HEK293T (cell line): ENCODE measurements around the gene NF1.

Experiments used
- CTCF ChIA-PET: fragments of 350-600 bp; formaldehyde crosslinking; extraction: SDS; loops from one replicate; lab custom pipeline; 2021; ENCODE audit warnings: antibody characterized with exemption, inconsistent platforms; lab: Yijun Ruan, JAX
- POLR2A ChIA-PET: fragments of 350-600 bp; formaldehyde crosslinking; extraction: SDS; loops from one replicate; lab custom pipeline; 2020; ENCODE audit warnings: antibody characterized with exemption, inconsistent platforms; lab: Yijun Ruan, JAX
- DNase-seq: peaks from one replicate; pipeline ENCODE4 v3.0.0; 2012; ENCODE audit warnings: mixed read lengths; ENCODE audit errors: extremely low spot score
- ARNT ChIP-seq: fragments of 450-650 bp; IDR thresholded peaks from 2 replicates; pipeline ENCODE4 v1.6.1; 2017; ENCODE audit warnings: mild to moderate bottlenecking
- BHLHE40 ChIP-seq: fragments of 450-650 bp; IDR thresholded peaks from 2 replicates; pipeline ENCODE4 v1.6.1; 2016; ENCODE audit warnings: mild to moderate bottlenecking, moderate library complexity, borderline replicate concordance
- CTBP1 ChIP-seq: fragments of 450-650 bp; IDR thresholded peaks from 2 replicates; pipeline ENCODE4 v1.6.1; 2016; ENCODE audit warnings: borderline replicate concordance
- ELF4 ChIP-seq: fragments of 450-650 bp; IDR thresholded peaks from 2 replicates; pipeline ENCODE4 v1.6.1; 2017; ENCODE audit warnings: antibody characterized with exemption
- FOXA1 ChIP-seq: fragments of 450-650 bp; IDR thresholded peaks from 2 replicates; pipeline ENCODE4 v1.6.1; 2016; ENCODE audit warnings: mild to moderate bottlenecking
- FOXK2 ChIP-seq: fragments of 450-650 bp; IDR thresholded peaks from 2 replicates; pipeline ENCODE4 v1.6.1; 2016; ENCODE audit warnings: mild to moderate bottlenecking
- FOXM1 ChIP-seq: fragments of 450-650 bp; IDR thresholded peaks from 2 replicates; pipeline ENCODE4 v1.6.1; 2017; ENCODE audit warnings: mild to moderate bottlenecking, borderline replicate concordance
- HDGF ChIP-seq: fragments of 450-650 bp; IDR thresholded peaks from 2 replicates; pipeline ENCODE4 v1.6.1; 2017; ENCODE audit warnings: antibody characterized with exemption, borderline replicate concordance
- L3MBTL2 ChIP-seq: fragments of 450-650 bp; conservative IDR thresholded peaks from 2 replicates; pipeline ENCODE4 v1.6.1; 2016; ENCODE audit warnings: mild to moderate bottlenecking
- LEF1 ChIP-seq: fragments of 450-650 bp; IDR thresholded peaks from 2 replicates; pipeline ENCODE4 v1.6.1; 2017; ENCODE audit warnings: mild to moderate bottlenecking, borderline replicate concordance
- NFRKB ChIP-seq: fragments of 450-650 bp; IDR thresholded peaks from 2 replicates; pipeline ENCODE4 v1.6.1; 2016; ENCODE audit warnings: mild to moderate bottlenecking, moderate library complexity
- SP1 ChIP-seq: fragments of 450-650 bp; IDR thresholded peaks from 2 replicates; pipeline ENCODE4 v1.6.1; 2017
- SUZ12 ChIP-seq: fragments of 450-650 bp; IDR thresholded peaks from 2 replicates; pipeline ENCODE4 v1.6.1; 2016; ENCODE audit warnings: mild to moderate bottlenecking
- TARDBP ChIP-seq: fragments of 450-650 bp; IDR thresholded peaks from 2 replicates; pipeline ENCODE4 v1.6.1; 2016
- ZNF384 ChIP-seq: fragments of 450-650 bp; IDR thresholded peaks from 2 replicates; pipeline ENCODE4 v1.6.1; 2016
- TF ChIP-seq, protein P1 (sequence below): fragments of 450-650 bp; IDR thresholded peaks from 2 replicates; pipeline ENCODE4 v1.6.1; 2016

Gene NF1

DNA sequence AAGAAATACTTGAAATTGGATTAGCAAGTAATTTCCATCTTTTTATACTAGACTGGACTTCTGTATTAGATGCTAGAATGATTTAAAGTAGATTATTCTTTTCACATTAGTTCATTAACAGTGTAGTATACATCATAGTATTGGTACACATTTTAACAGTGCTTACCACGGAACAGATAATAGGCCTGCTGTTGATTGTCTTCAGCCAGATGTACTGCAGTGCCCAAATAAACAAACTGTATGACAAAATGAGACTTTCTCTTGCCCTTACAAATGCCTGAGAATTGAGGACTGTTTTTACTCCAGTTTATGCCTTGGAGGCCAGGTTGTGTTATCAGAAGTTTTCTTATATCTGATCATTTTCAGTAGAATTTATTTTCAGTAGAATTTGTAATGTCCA, 226.0 kb downstream of the NF1 start:
- ChIA-PET CTCF (no interaction called here), POLR2A (no interaction called here)
- TF ChIP-seq, protein P1, sequence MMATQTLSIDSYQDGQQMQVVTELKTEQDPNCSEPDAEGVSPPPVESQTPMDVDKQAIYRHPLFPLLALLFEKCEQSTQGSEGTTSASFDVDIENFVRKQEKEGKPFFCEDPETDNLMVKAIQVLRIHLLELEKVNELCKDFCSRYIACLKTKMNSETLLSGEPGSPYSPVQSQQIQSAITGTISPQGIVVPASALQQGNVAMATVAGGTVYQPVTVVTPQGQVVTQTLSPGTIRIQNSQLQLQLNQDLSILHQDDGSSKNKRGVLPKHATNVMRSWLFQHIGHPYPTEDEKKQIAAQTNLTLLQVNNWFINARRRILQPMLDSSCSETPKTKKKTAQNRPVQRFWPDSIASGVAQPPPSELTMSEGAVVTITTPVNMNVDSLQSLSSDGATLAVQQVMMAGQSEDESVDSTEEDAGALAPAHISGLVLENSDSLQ, result no peak
- no peak for TF ChIP-seq NFRKB
- no peak for TF ChIP-seq FOXA1
- no peak for TF ChIP-seq BHLHE40
- TF ChIP-seq ELF4, result no peak
- no peak for TF ChIP-seq SP1
- no peak for TF ChIP-seq SUZ12
- no peak for TF ChIP-seq TARDBP
- TF ChIP-seq LEF1, result no peak
- no peak for TF ChIP-seq ZNF384
- TF ChIP-seq ARNT, result no peak
- no peak for TF ChIP-seq FOXK2
- no peak for TF ChIP-seq HDGF
- no peak for TF ChIP-seq L3MBTL2
- no peak for TF ChIP-seq FOXM1
- TF ChIP-seq CTBP1, result no peak
- DNase-seq, result no peak

DNA sequence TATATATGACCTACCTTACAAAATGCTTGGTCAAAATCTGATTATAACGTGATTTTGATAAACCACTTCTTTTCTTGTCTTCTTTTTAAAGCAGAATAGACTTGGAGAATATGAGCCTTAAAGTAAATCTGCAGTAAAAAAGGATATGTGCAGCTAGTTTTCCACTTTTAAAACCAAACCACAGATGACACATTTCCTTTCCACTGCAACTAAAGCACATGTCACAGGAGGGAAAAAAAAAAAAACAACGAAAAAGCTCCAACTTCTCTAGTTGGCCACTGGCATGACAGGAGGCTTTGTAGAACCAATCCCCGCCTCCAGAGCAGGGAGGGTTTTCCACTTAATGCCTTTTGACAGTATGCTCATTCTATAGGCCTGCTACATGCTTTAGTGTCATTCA, 226.7 kb downstream of the NF1 start, which contains the start of gene EVI2A:
EVI2A (minus strand) TSS at position 142 of the 400 bp plus-strand sequence. CDS start 2,609 bp downstream, outside the sequence.
- CTCF ChIA-PET, result interaction anchor here (0.5 kb wide), 1 partner anchor 28 kb away, joined by 3 read pairs; no protein-coding TSS in a partner anchor
- no peak for TF ChIP-seq BHLHE40
- TF ChIP-seq TARDBP, result no peak
- TF ChIP-seq ELF4, result no peak
- DNase-seq, result no peak
- POLR2A ChIA-PET, result no interaction called here

DNA sequence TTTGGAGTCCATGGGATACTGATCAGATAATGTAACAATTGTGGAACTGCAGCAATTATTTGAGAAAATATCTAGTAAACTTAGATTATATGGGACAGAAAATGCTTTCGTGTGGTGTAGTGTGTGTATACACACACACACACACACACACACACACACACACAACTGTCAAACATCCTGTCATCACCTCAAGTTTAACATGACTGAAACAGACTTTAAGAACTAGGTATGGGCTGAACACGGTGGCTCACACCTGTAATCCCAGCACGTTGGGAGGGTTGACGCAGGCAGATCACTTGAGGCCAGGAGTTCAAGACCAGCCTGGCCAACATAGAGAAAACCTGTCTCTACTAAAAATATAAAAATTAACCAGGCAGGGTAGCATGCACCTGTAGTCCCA, 227.2 kb downstream of the NF1 start:
- ChIA-PET CTCF (interaction anchor here (0.5 kb wide), 1 partner anchor 27 kb away, joined by 3 read pairs; no protein-coding TSS in a partner anchor), POLR2A (no interaction called here)
- DNase-seq, result no peak
- TF ChIP-seq HDGF (no peak), FOXA1 (no peak), NFRKB (no peak), FOXM1 (no peak), ARNT (no peak), LEF1 (no peak), SUZ12 (no peak), FOXK2 (no peak), L3MBTL2 (no peak), SP1 (no peak), CTBP1 (no peak), ZNF384 (no peak), BHLHE40 (no peak), TARDBP (no peak), ELF4 (no peak)
- TF ChIP-seq, protein P1, result no peak

DNA sequence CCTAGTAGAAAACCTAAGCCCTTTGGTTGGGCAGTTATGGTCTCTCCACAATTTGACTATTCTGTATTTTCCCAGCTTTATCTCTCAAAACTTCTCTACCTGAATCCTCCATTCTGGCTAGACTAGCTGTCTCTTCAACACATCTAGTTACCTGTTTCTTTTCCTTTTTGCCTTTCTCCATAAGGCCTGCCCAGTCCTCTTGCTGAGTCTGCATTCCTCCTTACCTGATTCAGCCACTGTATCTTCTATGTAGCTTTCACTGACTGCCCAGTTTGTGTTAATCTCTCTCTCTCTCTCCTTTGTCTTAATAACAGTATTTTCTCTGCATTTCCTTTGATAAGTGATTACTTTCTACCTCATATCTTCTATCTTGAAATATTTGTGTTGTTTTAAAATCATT, 228.8 kb downstream of the NF1 start:
- CTCF ChIA-PET, result no interaction called here
- TF ChIP-seq SP1, result no peak
- POLR2A ChIA-PET, result no interaction called here
- DNase-seq, result no peak

DNA sequence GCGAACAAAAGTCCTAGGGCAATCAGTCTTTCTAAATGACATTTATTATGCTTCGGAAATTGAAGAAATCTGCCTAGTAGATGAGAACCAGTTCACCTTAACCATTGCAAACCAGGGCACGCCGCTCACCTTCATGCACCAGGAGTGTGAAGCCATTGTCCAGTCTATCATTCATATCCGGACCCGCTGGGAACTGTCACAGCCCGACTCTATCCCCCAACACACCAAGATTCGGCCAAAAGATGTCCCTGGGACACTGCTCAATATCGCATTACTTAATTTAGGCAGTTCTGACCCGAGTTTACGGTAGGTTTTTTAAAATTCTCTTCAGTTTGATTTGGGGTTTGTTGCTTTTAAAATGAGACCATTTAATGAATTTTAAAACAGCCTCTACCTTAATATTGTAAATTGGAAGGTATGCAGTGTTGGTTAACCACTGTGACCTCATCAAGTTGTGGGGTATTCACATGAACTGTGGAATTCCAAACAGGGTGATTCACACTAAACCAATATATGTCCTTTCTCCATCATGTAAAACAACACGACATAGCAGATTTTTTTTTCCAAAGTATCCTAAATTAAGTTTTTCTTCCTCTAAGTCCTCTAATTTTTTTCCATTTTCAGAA, 232.9 kb downstream of the NF1 start:
- POLR2A ChIA-PET, result no interaction called here
- no peak for DNase-seq
- TF ChIP-seq ZNF384, result no peak
- no peak for TF ChIP-seq ELF4
- TF ChIP-seq ARNT, result no peak
- no peak for TF ChIP-seq L3MBTL2
- no peak for TF ChIP-seq NFRKB
- no peak for TF ChIP-seq FOXM1
- TF ChIP-seq LEF1, result no peak
- TF ChIP-seq SP1, result no peak
- TF ChIP-seq BHLHE40, result no peak
- TF ChIP-seq FOXK2, result no peak
- no peak for TF ChIP-seq TARDBP
- TF ChIP-seq CTBP1, result no peak
- no peak for TF ChIP-seq SUZ12
- CTCF ChIA-PET, result no interaction called here

DNA sequence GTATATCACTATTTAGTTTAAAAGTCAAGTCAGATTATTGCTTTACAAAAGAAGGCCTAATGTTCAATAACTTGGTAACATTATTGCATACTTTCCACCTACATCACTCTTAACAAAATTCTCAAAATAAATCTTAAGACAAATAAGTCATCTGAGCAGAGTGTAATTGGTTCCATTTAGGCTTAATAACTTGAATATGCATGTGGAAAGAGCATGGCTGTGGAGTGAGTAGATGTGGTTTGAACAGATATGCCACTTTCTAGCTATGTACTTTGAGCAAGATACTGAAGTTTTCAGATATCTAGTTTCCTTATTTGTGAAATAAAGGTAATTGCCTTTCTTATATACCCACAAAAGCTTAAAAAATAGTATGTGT, 233.4 kb downstream of the NF1 start:
- TF ChIP-seq ARNT, result no peak
- no peak for TF ChIP-seq SUZ12
- no peak for TF ChIP-seq TARDBP
- no peak for TF ChIP-seq BHLHE40
- no peak for TF ChIP-seq L3MBTL2
- TF ChIP-seq ZNF384, result no peak
- no peak for TF ChIP-seq ELF4
- no peak for TF ChIP-seq LEF1
- TF ChIP-seq, protein P1, result no peak
- no peak for TF ChIP-seq FOXM1
- TF ChIP-seq CTBP1, result no peak
- TF ChIP-seq FOXK2, result no peak
- TF ChIP-seq HDGF, result no peak
- no peak for TF ChIP-seq SP1
- no peak for TF ChIP-seq NFRKB
- TF ChIP-seq FOXA1, result no peak
- DNase-seq, result no peak
- CTCF ChIA-PET, result no interaction called here
- POLR2A ChIA-PET, result no interaction called here
